HG03469 (cell line): ENCODE results near the gene PRR5.

Source experiments
- ATAC-seq: cut with Tn5 transposase; IDR thresholded peaks from one replicate; pipeline ENCODE4 v1.9.1; 2021; ENCODE audit warnings: mild to moderate bottlenecking, moderate library complexity, moderate number of reproducible peaks; ENCODE audit not compliant: unreplicated experiment

Gene PRR5

DNA sequence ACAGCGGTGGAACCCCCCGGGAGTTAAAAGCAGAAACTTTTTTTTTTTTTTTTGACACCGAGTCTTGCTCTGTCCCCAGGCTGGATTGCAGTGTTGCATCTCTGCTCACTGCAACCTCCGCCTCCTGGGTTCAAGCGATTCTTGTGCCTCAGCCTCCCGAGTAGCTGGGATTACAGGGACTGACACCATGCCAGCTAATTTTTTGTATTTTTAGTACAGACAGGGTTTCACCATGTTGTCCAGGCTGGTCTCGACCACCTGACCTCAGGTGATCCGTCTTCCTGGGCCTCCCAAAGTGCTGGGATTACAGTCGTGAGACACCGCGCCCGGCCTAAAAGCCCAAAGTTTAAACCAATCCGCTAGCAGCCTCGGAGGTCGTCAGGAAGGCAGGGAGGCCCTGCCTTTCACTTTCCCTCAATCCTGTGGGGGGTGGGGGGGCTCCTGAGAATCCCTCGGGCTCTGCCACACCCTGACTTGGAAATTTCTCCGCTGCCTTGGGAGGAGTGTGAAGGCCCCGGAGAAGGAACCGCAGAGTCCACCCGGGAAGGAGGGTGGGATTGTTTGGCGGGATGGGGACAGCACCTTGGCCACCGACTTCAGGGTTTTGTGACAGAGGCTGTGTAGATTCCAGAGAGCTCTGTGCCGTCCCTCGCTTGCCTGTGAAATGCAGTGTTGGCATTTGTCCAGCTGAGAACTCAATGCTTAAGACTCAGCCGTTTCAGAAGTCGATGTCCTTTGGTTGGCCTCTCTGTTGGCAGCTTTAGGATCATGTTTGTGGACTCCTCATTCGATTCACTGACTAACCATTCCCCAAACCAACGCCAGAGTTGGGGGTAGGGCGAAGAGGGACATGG lies 51.4 kb downstream of the PRR5 start:
- no peak for ATAC-seq

DNA sequence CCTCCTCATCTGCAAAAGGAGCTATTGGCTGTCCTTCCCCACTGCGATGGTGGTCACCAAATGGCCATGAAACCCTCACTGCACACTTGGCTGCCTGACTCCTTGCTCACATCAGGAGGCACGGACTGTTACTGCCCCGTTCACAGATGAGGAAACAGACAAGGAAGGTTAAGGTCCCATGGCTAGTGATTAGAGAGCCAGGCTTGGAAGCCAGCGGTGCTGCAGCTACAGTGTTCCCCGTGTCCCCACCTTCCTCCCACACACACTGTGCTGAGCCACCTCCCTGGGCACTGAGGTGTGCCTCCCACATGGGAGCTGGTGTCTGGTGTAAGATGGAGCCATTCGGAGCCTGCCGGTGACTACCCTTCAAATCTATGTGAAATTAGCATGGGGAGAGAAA lies 53.0 kb downstream of the PRR5 start:
- no peak for ATAC-seq

DNA sequence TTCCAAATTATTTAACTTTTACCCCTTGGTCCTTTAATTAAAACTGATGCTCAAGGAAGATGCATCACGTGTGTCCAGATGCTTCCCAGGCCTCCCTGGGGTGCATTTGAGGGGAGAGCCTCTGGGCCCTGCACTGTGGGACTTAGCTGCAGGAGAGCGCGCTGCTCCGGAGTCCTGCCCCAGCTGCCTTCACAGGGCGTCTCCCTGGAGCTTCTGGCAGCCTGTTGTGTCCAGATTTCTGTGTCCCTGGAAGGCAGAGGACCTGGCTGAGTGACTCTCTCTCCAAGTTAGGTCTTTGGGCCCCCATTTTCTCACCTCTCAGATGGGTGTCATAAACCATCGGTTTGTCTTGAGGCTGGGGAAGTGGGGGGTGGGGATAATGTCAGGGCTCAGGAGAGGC lies 53.4 kb downstream of the PRR5 start:
- ATAC-seq: no peak

- ATAC-seq: no peak
Observed at GRCh38 chr22:44755956-44756361, 54.0 kb downstream of the PRR5 start.

- ATAC-seq: no peak
Observed at GRCh38 chr22:44758344-44758973, 56.5 kb downstream of the PRR5 start.

GRCh38 chr22:44759001-44759400 lies 57.0 kb downstream of the PRR5 start:
- no peak for ATAC-seq

GRCh38 chr22:44759430-44760310 lies 57.7 kb downstream of the PRR5 start:
- no peak for ATAC-seq

DNA sequence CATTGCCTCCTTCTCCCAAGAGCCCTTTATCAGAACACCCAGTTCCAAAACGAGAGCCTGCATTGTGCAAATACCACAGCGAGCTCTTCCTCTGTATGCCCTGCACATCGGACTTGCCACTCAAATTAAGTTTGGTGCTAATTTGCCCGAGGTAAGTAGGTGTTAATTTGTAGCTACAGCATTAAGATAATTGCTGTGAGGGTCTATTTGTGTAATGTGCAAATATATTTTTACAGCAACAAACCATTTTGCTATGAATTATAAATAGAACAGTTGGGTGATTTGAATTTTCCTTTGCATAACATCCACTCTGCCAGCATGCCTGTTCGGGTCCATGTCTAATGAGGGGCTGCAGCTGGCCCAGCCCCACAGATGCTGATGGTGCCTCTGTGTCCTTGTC lies 58.5 kb downstream of the PRR5 start:
- ATAC-seq: no peak

DNA sequence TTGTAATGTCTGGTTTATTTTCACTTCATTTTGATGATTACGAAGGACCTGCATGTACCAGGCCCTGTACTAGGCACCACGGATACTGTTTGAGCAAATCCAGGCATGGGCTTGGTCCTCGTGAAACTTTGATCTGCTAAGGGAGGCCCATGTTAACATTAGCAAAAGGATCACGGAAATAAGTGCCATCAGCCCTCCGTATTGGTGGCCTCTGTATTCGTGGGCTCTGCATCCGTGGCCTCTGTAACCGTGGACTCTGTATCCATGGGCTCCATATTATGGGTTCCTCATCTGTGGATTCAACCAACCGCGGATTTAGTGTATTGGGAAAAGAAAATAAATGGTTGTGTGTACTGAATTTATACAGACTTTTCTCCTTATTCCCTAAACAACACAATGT lies 59.0 kb downstream of the PRR5 start:
- ATAC-seq: no peak

DNA sequence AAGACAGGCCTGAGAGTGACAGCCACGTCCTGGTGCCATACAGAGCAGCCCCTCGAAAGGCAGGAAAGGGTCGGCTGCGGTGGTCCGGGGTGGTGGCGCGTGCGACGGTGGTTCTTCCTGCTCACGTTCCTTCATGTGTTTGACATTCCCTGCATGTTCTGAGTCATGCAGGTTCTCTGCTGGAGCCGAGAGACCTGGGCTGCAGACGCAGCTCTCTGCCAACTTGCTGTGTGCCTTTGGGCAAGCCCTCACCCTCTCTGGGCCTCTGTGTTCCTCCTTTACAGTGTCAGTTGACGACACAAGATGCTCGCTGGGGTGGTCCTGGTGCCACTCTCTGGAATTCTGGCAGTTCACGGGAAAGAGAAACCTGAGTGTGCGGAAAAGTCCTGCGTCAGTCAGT lies 62.4 kb downstream of the PRR5 start:
- ATAC-seq: no peak

DNA sequence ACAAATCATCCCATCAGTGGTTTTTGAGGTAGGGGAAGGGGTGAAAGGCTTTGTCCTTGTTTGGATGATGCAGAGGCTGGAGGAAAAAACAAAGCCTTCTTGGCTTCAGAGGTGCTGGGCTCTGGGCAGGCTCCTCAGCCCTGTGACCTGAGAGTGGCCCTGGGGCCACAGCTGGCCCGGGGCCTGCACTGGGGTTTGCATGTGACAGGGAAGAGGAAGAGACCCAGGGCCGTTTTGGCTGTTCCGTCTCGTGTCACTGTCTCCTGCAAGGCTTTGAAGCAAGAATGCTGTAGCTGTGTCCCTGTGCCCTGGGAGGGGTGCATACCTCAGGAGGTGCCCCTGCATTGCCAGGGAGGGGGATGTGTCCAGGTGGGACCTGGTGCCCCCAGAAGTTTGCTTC lies 63.0 kb downstream of the PRR5 start:
- ATAC-seq: no peak

DNA sequence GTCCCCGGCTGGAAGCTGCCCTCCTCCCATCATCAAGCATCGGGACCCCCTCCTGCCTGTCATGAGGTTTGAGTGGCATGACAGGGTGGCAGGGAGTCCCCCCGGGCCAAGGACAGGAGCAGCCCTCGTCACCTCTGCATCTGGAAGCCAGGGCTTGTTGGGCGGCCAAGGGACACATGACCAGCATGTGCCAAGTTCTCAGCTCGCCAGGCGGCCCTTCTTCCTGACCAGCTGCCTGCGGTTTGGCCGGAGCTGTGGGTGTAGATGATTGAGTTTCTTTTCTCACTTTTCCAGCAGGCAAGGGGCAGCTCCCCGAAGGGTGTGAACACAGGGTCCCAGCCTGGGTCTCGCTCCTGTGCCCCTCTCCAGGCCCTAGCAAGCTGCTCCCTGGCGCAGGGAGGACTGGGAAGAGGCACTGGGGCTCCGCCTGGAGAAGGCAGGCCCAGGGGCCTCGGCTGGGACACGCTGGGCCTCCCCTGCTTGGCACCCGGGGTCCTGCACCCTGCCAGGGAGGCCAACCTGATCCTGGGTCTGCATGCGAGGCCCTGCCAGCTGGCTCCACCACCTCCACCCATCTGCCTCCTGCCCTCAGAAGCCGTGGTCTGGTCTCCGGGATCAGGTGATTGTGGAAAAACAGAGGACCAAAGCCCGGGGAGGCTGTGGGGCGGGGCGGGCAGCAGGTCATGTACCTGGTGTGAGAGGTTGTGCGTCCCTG lies 63.7 kb downstream of the PRR5 start:
- no peak for ATAC-seq

GRCh38 chr22:44773082-44773481 lies 71.1 kb downstream of the PRR5 start:
- no peak for ATAC-seq

DNA sequence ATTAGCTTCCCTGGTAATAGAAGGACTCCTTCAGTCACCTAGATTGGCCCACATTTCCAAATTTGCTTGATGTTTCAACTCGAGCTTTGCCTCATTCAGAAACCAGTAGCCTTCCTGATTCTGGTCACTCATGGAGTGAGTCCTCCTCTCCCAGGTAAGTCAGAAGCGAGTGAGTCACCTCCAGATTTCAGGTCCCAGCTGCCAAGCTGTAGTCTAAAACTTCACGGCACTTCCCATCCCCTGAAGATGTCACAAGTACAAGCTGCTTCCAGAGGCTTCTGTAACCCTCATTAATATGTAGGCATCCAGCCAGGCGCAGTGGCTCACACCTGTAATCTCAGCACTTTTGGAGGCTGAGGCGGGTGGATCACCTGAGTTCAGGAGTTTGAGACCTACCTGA lies 73.9 kb downstream of the PRR5 start:
- ATAC-seq: no peak

DNA sequence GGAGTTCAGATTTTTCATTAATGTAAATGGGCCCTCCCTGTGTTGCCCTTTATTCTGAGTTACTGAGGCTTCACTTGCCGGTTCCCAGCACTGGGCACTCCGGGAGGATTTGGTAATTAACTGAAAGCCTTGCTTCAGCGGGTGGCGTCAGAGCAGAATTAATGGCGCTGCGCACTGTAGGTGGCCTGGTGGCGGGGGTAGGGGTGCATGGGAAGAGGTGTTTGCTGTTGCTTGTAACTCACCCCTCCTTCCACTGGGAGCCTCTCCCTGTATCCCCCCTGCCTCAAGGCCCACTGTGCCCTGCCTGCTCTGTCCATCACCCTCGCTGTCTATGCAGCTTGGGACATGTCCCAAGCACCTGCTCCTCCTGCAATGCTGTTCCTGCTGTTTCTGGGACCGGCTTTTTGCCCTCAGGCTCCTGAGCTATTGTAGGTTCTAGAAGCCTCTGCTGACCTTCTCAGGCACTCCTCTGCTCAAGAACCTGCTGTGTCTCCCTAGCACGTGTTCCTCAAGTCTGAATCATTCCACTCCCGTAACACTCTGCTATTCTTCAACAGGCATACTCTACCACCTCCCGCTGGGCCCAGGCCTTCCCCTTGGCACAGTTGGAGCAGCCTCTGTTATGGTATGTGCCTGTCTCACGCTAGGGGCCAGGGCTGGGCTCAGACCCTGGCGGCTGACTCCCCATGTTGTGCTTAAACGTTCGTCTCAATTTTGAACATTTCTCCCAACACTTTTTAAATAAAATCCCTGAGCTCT lies 74.8 kb downstream of the PRR5 start:
- no peak for ATAC-seq

DNA sequence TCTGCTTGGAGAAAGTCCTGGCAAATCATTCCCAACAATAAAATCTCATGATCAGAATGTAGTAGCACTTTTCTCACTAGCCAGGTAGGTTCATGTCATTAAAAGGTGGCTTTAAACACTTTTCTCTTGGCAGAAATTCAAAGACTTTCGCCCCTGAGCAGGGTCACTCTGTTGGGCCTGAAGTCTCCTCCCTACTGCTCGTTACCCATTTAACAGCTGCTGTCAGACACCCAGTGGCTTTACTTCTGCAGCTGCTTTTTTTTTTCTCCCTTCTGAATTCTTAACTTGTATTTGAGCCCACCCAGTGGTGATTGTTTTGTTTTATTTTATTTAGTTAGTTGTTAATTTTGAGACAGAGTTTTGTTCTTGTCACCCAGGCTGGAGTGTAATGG lies 75.4 kb downstream of the PRR5 start:
- ATAC-seq: no peak

DNA sequence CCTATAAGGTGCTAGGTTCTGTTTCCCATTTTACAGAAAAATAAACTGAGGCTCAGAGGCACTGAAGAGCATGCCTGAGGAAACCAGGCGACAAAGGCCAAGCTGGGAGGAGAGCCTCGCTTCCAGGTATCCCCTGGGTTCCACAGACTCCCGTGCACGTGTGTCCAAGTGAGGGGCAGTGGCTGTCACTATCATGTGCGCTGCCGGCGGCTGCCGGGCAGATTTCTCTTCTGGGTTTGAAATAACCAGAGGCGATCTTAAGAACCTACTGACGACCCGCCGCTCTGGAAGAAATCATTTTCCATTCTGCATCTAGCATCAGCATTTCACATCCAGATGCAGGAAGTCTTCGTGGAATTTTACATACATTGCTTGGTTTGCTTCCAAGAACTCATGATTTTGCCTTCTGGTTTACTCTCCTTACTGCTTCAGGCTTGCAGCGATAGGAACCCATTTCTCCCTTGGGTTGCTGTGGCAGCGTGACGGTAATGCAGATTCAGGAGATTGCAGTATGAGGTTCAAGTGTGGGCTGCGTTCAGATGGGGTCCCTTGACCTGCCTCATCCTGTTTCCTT lies 79.0 kb downstream of the PRR5 start:
- ATAC-seq: no peak

GRCh38 chr22:44782363-44782963 lies 80.5 kb downstream of the PRR5 start:
- no peak for ATAC-seq

DNA sequence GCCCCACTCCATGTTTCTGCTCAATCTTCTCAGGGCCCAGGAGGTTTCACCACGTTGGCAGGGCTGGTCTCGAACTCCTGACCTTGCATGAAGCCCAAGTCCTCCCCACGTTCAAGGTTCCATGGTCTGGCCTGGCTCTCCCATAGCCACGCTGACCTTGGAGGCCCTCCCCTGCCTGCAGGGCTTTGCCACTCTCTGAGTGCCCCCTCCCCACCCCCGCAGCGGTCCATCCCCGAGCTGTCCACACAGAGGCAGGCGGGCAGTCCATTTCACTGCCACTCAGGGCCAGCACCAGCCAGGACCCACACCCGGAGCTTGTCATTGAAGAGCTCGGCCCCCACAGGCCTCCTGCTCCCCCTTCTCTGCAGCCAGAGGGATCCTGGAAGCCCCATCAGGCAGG lies 81.1 kb downstream of the PRR5 start:
- no peak for ATAC-seq
